CD14-positive monocyte (primary cell): ENCODE results near the gene RTL5. TPM values are rescaled to one million over a fixed set of nuclear protein-coding genes. Genes with fewer than 3 reads are reported as not detected.

Experiments
- DNase-seq, 3 donors: peaks; one replicate each; pipeline ENCODE4 v3.0.0-alpha.2; 2011 to 2022
- H2AFZ ChIP-seq: 2 replicates; pipeline ENCODE4 v1.6.0; 2012; ENCODE audit warnings: mild to moderate bottlenecking, low read depth, low read length, inconsistent platforms; ENCODE audit not compliant: insufficient read depth, poor library complexity, severe bottlenecking
- H3K27ac ChIP-seq, 2 donors: 1 replicate in 1 of 2; 2 replicates in 1 of 2; pipeline ENCODE4 v1.5.1; 2012 to 2013; ENCODE audit warnings: low read length in 2 of 2, control low read depth in 1 of 2, inconsistent platforms in 1 of 2, low read depth in 1 of 2, mild to moderate bottlenecking in 1 of 2
- H3K27me3 ChIP-seq, 2 donors: one replicate each; pipeline versions ENCODE4 v1.6.0 to v1.6.1; 2011 to 2013; ENCODE audit warnings: low read length in 2 of 2; ENCODE audit not compliant: control insufficient read depth in 2 of 2, insufficient read depth in 2 of 2
- H3K36me3 ChIP-seq, 2 donors: replicated peaks in 1 of 2; 1 replicate in 1 of 2; 2 replicates in 1 of 2; pipeline versions ENCODE4 v1.5.1 to v1.6.1; 2012 to 2013; ENCODE audit warnings: low read length in 2 of 2, control low read depth in 1 of 2, inconsistent platforms in 1 of 2, mild to moderate bottlenecking in 1 of 2; ENCODE audit not compliant: insufficient read depth in 2 of 2, control insufficient read depth in 1 of 2
- H3K4me1 ChIP-seq, 2 donors: 1 replicate in 1 of 2; 2 replicates in 1 of 2; pipeline versions ENCODE4 v1.5.1 to v1.6.1; 2012 to 2013; ENCODE audit warnings: low read length in 2 of 2, control low read depth in 1 of 2, inconsistent platforms in 1 of 2, mild to moderate bottlenecking in 1 of 2, moderate library complexity in 1 of 2; ENCODE audit not compliant: insufficient read depth in 2 of 2, control insufficient read depth in 1 of 2
- H3K4me2 ChIP-seq: replicated peaks from 2 replicates; pipeline ENCODE3; 2012; ENCODE audit warnings: low read length, moderate library complexity, mild to moderate bottlenecking; ENCODE audit not compliant: poor library complexity, severe bottlenecking; ENCODE audit errors: extremely low read depth
- H3K4me3 ChIP-seq, 3 experiments: fragments of 200-600 bp in 1 of 3; sonication (generic) in 1 of 3; replicated peaks in 1 of 3; 1 replicate in 2 of 3; 2 replicates in 1 of 3; pipeline ENCODE4 v1.5.1; 2011 to 2013; ENCODE audit warnings: low read length in 3 of 3, mild to moderate bottlenecking in 3 of 3, control low read depth in 2 of 3, low read depth in 2 of 3, inconsistent platforms in 1 of 3, moderate library complexity in 1 of 3
- H3K79me2 ChIP-seq: 2 replicates; pipeline ENCODE4 v1.6.0; 2012; ENCODE audit warnings: mild to moderate bottlenecking, control low read depth, inconsistent platforms, low read length, moderate library complexity; ENCODE audit not compliant: insufficient read depth
- H3K9ac ChIP-seq: 2 replicates; pipeline ENCODE4 v1.6.0; 2017; ENCODE audit warnings: low read length, mild to moderate bottlenecking; ENCODE audit not compliant: insufficient read depth, poor library complexity, severe bottlenecking
- H3K9me3 ChIP-seq, 2 donors: replicated peaks in 1 of 2; 1 replicate in 1 of 2; 2 replicates in 1 of 2; pipeline versions ENCODE4 v1.5.1 to v1.6.1; 2012 to 2013; ENCODE audit warnings: low read length in 2 of 2, control low read depth in 1 of 2; ENCODE audit not compliant: control insufficient read depth in 1 of 2, insufficient read depth in 1 of 2
- H4K20me1 ChIP-seq: 2 replicates; pipeline ENCODE4 v1.6.0; 2012; ENCODE audit warnings: mild to moderate bottlenecking, low read length, control low read depth, moderate library complexity; ENCODE audit not compliant: insufficient read depth
- H3K27ac Mint-ChIP-seq, 7 donors: one replicate each; pipeline ENCODE4 v1.8.0; 2020; ENCODE audit warnings: mild to moderate bottlenecking in 7 of 7, mixed read lengths in 7 of 7, moderate library complexity in 6 of 7, inconsistent platforms in 2 of 7
- H3K27me3 Mint-ChIP-seq, 3 donors: one replicate each; pipeline ENCODE4 v1.8.0; 2021 to 2022; ENCODE audit warnings: low read depth in 3 of 3, mild to moderate bottlenecking in 3 of 3, mixed read lengths in 3 of 3, moderate library complexity in 3 of 3, inconsistent platforms in 1 of 3
- H3K36me3 Mint-ChIP-seq, 2 donors: one replicate each; pipeline ENCODE4 v1.8.0; 2020; ENCODE audit warnings: mixed read lengths in 2 of 2, inconsistent platforms in 1 of 2, mild to moderate bottlenecking in 1 of 2
- H3K4me1 Mint-ChIP-seq: one replicate; pipeline ENCODE4 v1.8.0; 2020; ENCODE audit warnings: mild to moderate bottlenecking, mixed read lengths
- H3K4me3 Mint-ChIP-seq, 2 donors: one replicate each; pipeline ENCODE4 v1.8.0; 2020; ENCODE audit warnings: mild to moderate bottlenecking in 2 of 2, mixed read lengths in 2 of 2, moderate library complexity in 1 of 2
- H3K9me3 Mint-ChIP-seq, 7 donors: one replicate each; pipeline ENCODE4 v1.8.0; 2020 to 2022; ENCODE audit warnings: mixed read lengths in 7 of 7, mild to moderate bottlenecking in 6 of 7, moderate library complexity in 6 of 7, inconsistent platforms in 2 of 7
- CTCF ChIP-seq: fragments of 200-600 bp; IDR thresholded peaks from one replicate; pipeline ENCODE4 v1.8.0; 2022; ENCODE audit warnings: antibody characterized with exemption, mild to moderate bottlenecking
- WGBS: methylation state at CpG from one replicate; pipeline ENCODE4 v1.1.5; 2013; ENCODE audit warnings: missing lambda C conversion rate; ENCODE audit not compliant: insufficient coverage; 5-methylcytosine and 5-hydroxymethylcytosine counted together
- intact Hi-C, 2 donors: fragments of 100-400 bp; cut with micrococcal nuclease; formaldehyde crosslinking; loops; one replicate each; pipeline versions ENCODE4 v1.15.0 to v1.15.1; 2023
- polyA plus RNA-seq, 3 donors: library from polyadenylated mRNA; depleted of rRNA in 1 of 3; unstranded in 2 of 3; stranded (reverse) in 1 of 3; fragments of 300-500 nt in 2 of 3; fragments of >200 nt in 1 of 3; fragmentation: Illumina TruSeq in 2 of 3; gene quantifications; 1 replicate in 2 of 3; 2 replicates in 1 of 3; pipeline ENCODE4 v1.2.3, GENCODE V29; 2012 to 2021

RTL5 gene
- polyA plus RNA-seq, 3 donors, result 0.24 to 4.9 (median 0.59) TPM

GRCh38 chrX:72078411-72078810 lies 53.3 kb downstream of the RTL5 start:
- Histone ChIP-seq H3K4me2 (no peak overlapping the region), H3K4me1 (peaks cover 46 to 48% of the 10 kb centered on the region in 2 donors), H3K36me3 (no peaks in the 10 kb centered on the region), H3K9me3 (no peaks in the 10 kb centered on the region), H3K27ac (no peak overlapping the region), H3K27me3 (peaks cover 0 to 2% of the 10 kb centered on the region in 2 donors), H3K9ac (no peak overlapping the region), H4K20me1 (no peaks in the 10 kb centered on the region), H2AFZ (no peak overlapping the region), H3K79me2 (no peaks in the 10 kb centered on the region), H3K4me3 (no peak overlapping the region)
- WGBS, result 28% methylated on average over 4 of the region's 4 CpGs
- H3K27ac Mint-ChIP-seq, result peak overlapping the region in 1 of 7 donors; percentile 53
- H3K4me3 Mint-ChIP-seq, result peak overlapping the region in 1 of 2 donors; percentile 42
- DNase-seq, result no peak
- H3K36me3 Mint-ChIP-seq, result no peaks in the 10 kb centered on the region
- H3K27me3 Mint-ChIP-seq, result peaks cover 0 to 24% (median 0%) of the 10 kb centered on the region in 3 donors
- H3K4me1 Mint-ChIP-seq, result peaks cover 56% of the 10 kb centered on the region
- no peak for TF ChIP-seq CTCF
- peaks cover 0 to 2% (median 0%) of the 10 kb centered on the region in 7 donors for H3K9me3 Mint-ChIP-seq
- intact Hi-C loops, result no loop called here

Other genes with a start within 250 kb of the RTL5 start
- gene NHSL2, start 221.1 kb downstream of the RTL5 start, polyA plus RNA-seq, result 10 to 100 TPM; 16.6 to 39.8 (median 22.8) TPM
- gene PIN4, start 49.8 kb upstream of the RTL5 start, polyA plus RNA-seq, result 10 to 100 TPM in 2 of 3 donors, 1 to 10 TPM in 1; 2.9 to 20.8 (median 16.7) TPM
- gene ERCC6L, start 107.1 kb upstream of the RTL5 start, polyA plus RNA-seq, result under 1 TPM; 0.04 to 0.24 (median 0.05) TPM
- gene RPS4X, start 145.3 kb upstream of the RTL5 start, polyA plus RNA-seq, result 1,000 to 10,000 TPM in 1 of 3 donors, 100 to 1,000 TPM in 2; 275 to 1,318 (median 281) TPM
- gene CITED1, start 174.0 kb upstream of the RTL5 start, polyA plus RNA-seq, result under 1 TPM in 1 of 3 donors, not detected in 2; 0.36 TPM